H1 (cell line): ENCODE data around the gene ACAD10. TPM values are rescaled to one million over a fixed set of nuclear protein-coding genes. Genes with fewer than 3 reads are reported as not detected.

Source experiments
- CTCF ChIA-PET: fragments of 300-600 bp; sonication (Branson Sonifier 250); formaldehyde crosslinking; loops from one replicate; lab custom pipeline; 2021; ENCODE audit not compliant: partially characterized antibody; lab: Charles Lee
- POLR2A ChIA-PET: fragments of 300-600 bp; sonication (Branson Sonifier 250); formaldehyde crosslinking; loops from one replicate; lab custom pipeline; 2021; ENCODE audit warnings: inconsistent platforms; ENCODE audit not compliant: partially characterized antibody; lab: Charles Lee
- DNase-seq, 2 experiments: peaks; one replicate each; pipeline versions ENCODE4 v3.0.0 to v3.0.0-alpha.2; 2010 to 2022; ENCODE audit warnings: low spot score in 2 of 2, low read depth in 1 of 2, mixed read lengths in 1 of 2
- FAIRE-seq: peaks from 2 replicates; lab custom pipeline; 2011; peaks lifted over from hg19 to GRCh38; lab: Jason Lieb, UNC
- H2AFZ ChIP-seq: 2 replicates; pipeline ENCODE4 v1.8.1; 2012; ENCODE audit warnings: low read length, inconsistent platforms
- H2AK5ac ChIP-seq: 2 replicates; pipeline ENCODE4 v1.6.1; 2013; ENCODE audit warnings: low read depth, low read length
- H2BK120ac ChIP-seq: replicated peaks from 2 replicates; pipeline ENCODE3; 2013; ENCODE audit warnings: low read depth, low read length, inconsistent platforms
- H2BK12ac ChIP-seq: 2 replicates; pipeline ENCODE4 v1.6.1; 2013; ENCODE audit warnings: low read depth, low read length
- H2BK15ac ChIP-seq: 2 replicates; pipeline ENCODE4 v1.6.1; 2013; ENCODE audit warnings: low read length
- H2BK20ac ChIP-seq: 2 replicates; pipeline ENCODE4 v1.6.1; 2013; ENCODE audit warnings: low read length
- H2BK5ac ChIP-seq: 2 replicates; pipeline ENCODE4 v1.6.1; 2013; ENCODE audit warnings: low read depth, low read length
- H3K14ac ChIP-seq: 2 replicates; pipeline ENCODE4 v1.6.1; 2013; ENCODE audit warnings: inconsistent platforms; ENCODE audit not compliant: insufficient read length
- H3K18ac ChIP-seq: 2 replicates; pipeline ENCODE4 v1.6.1; 2013; ENCODE audit warnings: low read length; ENCODE audit errors: extremely low read depth
- H3K23ac ChIP-seq: 2 replicates; pipeline ENCODE4 v1.6.1; 2013; ENCODE audit warnings: inconsistent platforms; ENCODE audit not compliant: insufficient read length
- H3K23me2 ChIP-seq: 2 replicates; pipeline ENCODE4 v1.6.1; 2013; ENCODE audit warnings: low read depth, low read length
- H3K27ac ChIP-seq: 2 replicates; pipeline ENCODE4 v1.6.1; 2011; ENCODE audit warnings: low read depth, low read length, inconsistent platforms
- H3K27me3 ChIP-seq, 4 experiments: replicated peaks in 1 of 4; 1 replicate in 1 of 4; 2 replicates in 3 of 4; pipeline versions ENCODE4 v1.6.1 to v1.8.1; 2011 to 2013; ENCODE audit warnings: low read length in 3 of 4, mild to moderate bottlenecking in 3 of 4, inconsistent platforms in 2 of 4, mixed read lengths in 2 of 4, moderate library complexity in 1 of 4; ENCODE audit not compliant: control insufficient read depth in 3 of 4, insufficient read depth in 3 of 4; ENCODE audit errors: extremely low read depth in 1 of 4
- H3K36me3 ChIP-seq, 4 experiments: 2 replicates each; pipeline versions ENCODE4 v1.6.1 to v1.8.1; 2011 to 2013; ENCODE audit warnings: mild to moderate bottlenecking in 4 of 4, low read length in 3 of 4, moderate library complexity in 2 of 4, control low read depth in 1 of 4, inconsistent platforms in 1 of 4; ENCODE audit not compliant: insufficient read depth in 4 of 4, control insufficient read depth in 2 of 4
- H3K4ac ChIP-seq: replicated peaks from 2 replicates; pipeline ENCODE3; 2013; ENCODE audit warnings: low read length, low read depth, mixed read lengths, inconsistent platforms; ENCODE audit not compliant: insufficient read length
- H3K4me1 ChIP-seq, 4 experiments: replicated peaks in 1 of 4; 1 replicate in 1 of 4; 2 replicates in 3 of 4; pipeline versions ENCODE4 v1.6.1 to v1.8.1; 2011 to 2013; ENCODE audit warnings: low read length in 3 of 4, inconsistent platforms in 2 of 4, mixed read lengths in 1 of 4; ENCODE audit not compliant: insufficient read depth in 4 of 4, control insufficient read depth in 3 of 4
- H3K4me2 ChIP-seq, 2 experiments: 2 replicates each; pipeline versions ENCODE4 v1.6.1 to v1.8.1; 2011 to 2013; ENCODE audit warnings: low read depth in 2 of 2, low read length in 2 of 2, control low read depth in 1 of 2, inconsistent platforms in 1 of 2, mild to moderate bottlenecking in 1 of 2; ENCODE audit not compliant: insufficient read depth in 1 of 2
- H3K4me3 ChIP-seq, 4 experiments: fragments of 200-600, 300-600 bp in 1 of 4; sonication (generic), shearing (Covaris generic), sonication (Bioruptor Twin) in 1 of 4; 2 replicates each; pipeline versions ENCODE4 v1.5.1 to v1.8.1; 2011 to 2016; ENCODE audit warnings: low read length in 4 of 4, low read depth in 3 of 4, control low read depth in 2 of 4, inconsistent platforms in 2 of 4, mild to moderate bottlenecking in 2 of 4, mixed read lengths in 1 of 4, moderate library complexity in 1 of 4; ENCODE audit not compliant: insufficient read depth in 2 of 4; ENCODE audit errors: extremely low read depth in 1 of 4
- H3K56ac ChIP-seq: replicated peaks from 2 replicates; pipeline ENCODE3; 2013; ENCODE audit warnings: low read depth, mild to moderate bottlenecking, mixed read lengths, low read length, inconsistent platforms; ENCODE audit not compliant: insufficient read length
- H3K79me1 ChIP-seq: 2 replicates; pipeline ENCODE4 v1.6.1; 2013; ENCODE audit warnings: low read depth, low read length, control low read depth
- H3K79me2 ChIP-seq, 2 experiments: 2 replicates each; pipeline versions ENCODE4 v1.6.1 to v1.8.1; 2012 to 2013; ENCODE audit warnings: low read length in 2 of 2, mild to moderate bottlenecking in 2 of 2, inconsistent platforms in 1 of 2; ENCODE audit not compliant: insufficient read depth in 2 of 2, control insufficient read depth in 1 of 2
- H3K9ac ChIP-seq, 4 experiments: replicated peaks in 1 of 4; 1 replicate in 1 of 4; 2 replicates in 3 of 4; pipeline versions ENCODE4 v1.6.1 to v1.8.1; 2011 to 2013; ENCODE audit warnings: low read depth in 3 of 4, low read length in 3 of 4, control low read depth in 2 of 4, mild to moderate bottlenecking in 2 of 4, moderate library complexity in 2 of 4, inconsistent platforms in 1 of 4; ENCODE audit errors: extremely low read depth in 1 of 4
- H3K9me3 ChIP-seq, 2 experiments: 2 replicates each; pipeline versions ENCODE4 v1.6.1 to v1.8.1; 2012 to 2013; ENCODE audit warnings: mild to moderate bottlenecking in 2 of 2, moderate library complexity in 2 of 2, control low read depth in 1 of 2, inconsistent platforms in 1 of 2, low read depth in 1 of 2, low read length in 1 of 2, mixed read lengths in 1 of 2; ENCODE audit not compliant: insufficient read depth in 2 of 2
- H4K20me1 ChIP-seq, 2 experiments: replicated peaks in 1 of 2; 2 replicates each; pipeline versions ENCODE3 to v1.8.1; 2011 to 2013; ENCODE audit warnings: inconsistent platforms in 2 of 2, low read length in 2 of 2, mild to moderate bottlenecking in 1 of 2; ENCODE audit not compliant: insufficient read depth in 2 of 2, control insufficient read depth in 1 of 2
- H4K5ac ChIP-seq: 2 replicates; pipeline ENCODE4 v1.6.1; 2013; ENCODE audit warnings: low read length, low read depth, mixed read lengths, inconsistent platforms; ENCODE audit not compliant: insufficient read length
- H4K8ac ChIP-seq: 2 replicates; pipeline ENCODE4 v1.8.0; 2013; ENCODE audit warnings: mild to moderate bottlenecking, moderate library complexity, low read length, inconsistent platforms; ENCODE audit not compliant: insufficient read depth; ENCODE audit errors: extremely low read depth
- H4K91ac ChIP-seq: replicated peaks from 2 replicates; pipeline ENCODE3; 2013; ENCODE audit warnings: low read length, mixed read lengths, inconsistent platforms; ENCODE audit not compliant: insufficient read length
- CTBP2 ChIP-seq: IDR thresholded peaks from 2 replicates; pipeline ENCODE4 v1.7.0; 2011; ENCODE audit warnings: borderline replicate concordance, mild to moderate bottlenecking, moderate library complexity, mixed read lengths, low read length; ENCODE audit not compliant: insufficient read depth, insufficient read length
- CTCF ChIP-seq, 3 experiments: IDR thresholded peaks; 1 replicate in 2 of 3; 2 replicates in 1 of 3; pipeline versions ENCODE4 v1.5.1 to v1.6.1; 2011; ENCODE audit warnings: low read length in 3 of 3, mild to moderate bottlenecking in 3 of 3, inconsistent platforms in 2 of 3, low read depth in 1 of 3, moderate library complexity in 1 of 3; ENCODE audit not compliant: insufficient read depth in 1 of 3; ENCODE audit errors: control extremely low read depth in 1 of 3
- KDM4A ChIP-seq: IDR thresholded peaks from one replicate; pipeline ENCODE4 v1.7.1; 2012; ENCODE audit warnings: low read depth, mild to moderate bottlenecking, moderate library complexity, low read length, inconsistent platforms; ENCODE audit not compliant: severe bottlenecking
- MAX ChIP-seq: IDR thresholded peaks from 2 replicates; pipeline ENCODE4 v1.6.1; 2012; ENCODE audit warnings: inconsistent platforms
- SIX5 ChIP-seq: IDR thresholded peaks from 2 replicates; pipeline ENCODE4 v1.6.1; 2011; ENCODE audit warnings: mild to moderate bottlenecking, low read depth, low read length
- SP4 ChIP-seq: IDR thresholded peaks from 2 replicates; pipeline ENCODE4 v1.6.1; 2012; ENCODE audit warnings: low read length, inconsistent platforms
- SRF ChIP-seq: IDR thresholded peaks from 2 replicates; pipeline ENCODE4 v1.6.1; 2011; ENCODE audit warnings: mild to moderate bottlenecking, low read depth, low read length, moderate library complexity
- TAF1 ChIP-seq: IDR thresholded peaks from 2 replicates; pipeline ENCODE4 v1.6.1; 2011; ENCODE audit warnings: mild to moderate bottlenecking, low read depth, low read length
- WGBS, 2 experiments: shearing (Covaris generic) in 1 of 2; methylation state at CpG; one replicate each; pipeline versions ENCODE4 v1.1.6 to v1.1.7; 2013 to 2015; ENCODE audit warnings: low lambda C conversion rate in 2 of 2, mixed read lengths in 2 of 2, inconsistent platforms in 1 of 2, low coverage in 1 of 2, missing lambda C conversion rate in 1 of 2; ENCODE audit not compliant: insufficient replicate concordance in 2 of 2, insufficient coverage in 1 of 2, insufficient read length in 1 of 2; ENCODE audit errors: extremely low coverage in 1 of 2, missing lambda C conversion rate in 1 of 2; 5-methylcytosine and 5-hydroxymethylcytosine counted together
- polyA plus RNA-seq, 7 experiments: library from polyadenylated mRNA; depleted of rRNA in 3 of 7; stranded (reverse) in 5 of 7; unstranded in 2 of 7; fragments of >200 nt in 5 of 7; fragments of 200-250 nt in 2 of 7; gene quantifications; 1 replicate in 5 of 7; 2 replicates in 1 of 7; 4 replicates in 1 of 7; pipeline versions ENCODE4 v1.2.1 to v1.2.3, GENCODE V29; 2011 to 2013; ENCODE audit warnings: missing spikeins in 2 of 7, mixed read lengths in 2 of 7
- total RNA-seq: library from RNA; stranded (reverse); fragmentation: NEBNext Ultra II Directional; extraction: Animal tissue kit (Norgen Biotek cat#: 25700); gene quantifications from 2 replicates; pipeline ENCODE4 v1.2.1, GENCODE V29; 2021

ACAD10 gene
- total and polyA plus RNA-seq, 2 of the 8 experiments (the other 6 are each of a cell fraction or from before 2014, with no cell fraction given), result 17.3 to 23.3 TPM

GRCh38 chr12:111664499-111664898 lies 21.4 kb upstream of the ACAD10 start:
- Histone ChIP-seq H3K79me2 (no peaks in the 10 kb centered on the region), H3K9ac (no peak overlapping the region), H2BK120ac (no peak overlapping the region), H4K5ac (no peak overlapping the region), H3K27ac (no peak overlapping the region), H2AK5ac (no peak overlapping the region), H2AFZ (no peak overlapping the region), H3K18ac (no peak overlapping the region), H3K4me3 (no peak overlapping the region), H3K9me3 (no peaks in the 10 kb centered on the region), H2BK15ac (no peak overlapping the region), H4K20me1 (peaks cover 0 to 3% of the 10 kb centered on the region in 2 experiments), H3K36me3 (peaks cover 8 to 37% (median 20%) of the 10 kb centered on the region in 4 experiments; a peak in 7 of 8 replicates), H4K91ac (no peak overlapping the region), H3K14ac (no peak overlapping the region), H3K4ac (no peak overlapping the region), H3K4me1 (peaks cover 0 to 2% (median 0%) of the 10 kb centered on the region in 4 experiments; a peak in 1 of 7 replicates), H2BK5ac (no peak overlapping the region), H3K4me2 (no peak overlapping the region; a peak in 1 of 4 replicates), H3K23me2 (no peaks in the 10 kb centered on the region), H2BK12ac (no peak overlapping the region), H3K27me3 (no peaks in the 10 kb centered on the region), H3K23ac (no peak overlapping the region), H2BK20ac (no peak overlapping the region), H3K79me1 (no peaks in the 10 kb centered on the region), H3K56ac (no peak overlapping the region), H4K8ac (no peak overlapping the region)
- POLR2A ChIA-PET, result interaction anchor here (0.8 to 1.6 kb wide), 2 partner anchors 20 to 45 kb away, joined by 3 to 6 read pairs; no protein-coding TSS in a partner anchor
- FAIRE-seq, result no peak
- no peak for DNase-seq
- CTCF ChIA-PET, result interaction anchor here (0.6 to 1.5 kb wide), 7 partner anchors 8 to 209 kb away, joined by 3 read pairs; no protein-coding TSS in a partner anchor
- TF ChIP-seq MAX (no peak), SIX5 (no peak), CTBP2 (no peak), SRF (no peak), KDM4A (no peak), TAF1 (no peak), SP4 (no peak), CTCF (IDR thresholded peaks at IDR 0.05; ENCODE audit: control extremely low read depth in 1 of 3, insufficient read depth in 1 of 3, low read depth in 1 of 3, low read length in 3 of 3) (peak in 1 of 3 experiments; percentile 5; a peak in 1 of 4 replicates)
- WGBS, 2 experiments, result 97% methylated on average over 5 of the region's 5 CpGs; no CpG with 5 or more reads in 1 of the 2 experiments
